CD14-positive monocyte (primary cell): ENCODE data around the gene FGD1. TPM values are rescaled to one million over a fixed set of nuclear protein-coding genes. Genes with fewer than 3 reads are reported as not detected.

Experiments
- DNase-seq, 3 donors: peaks; one replicate each; pipeline ENCODE4 v3.0.0-alpha.2; 2011 to 2022
- H2AFZ ChIP-seq: 2 replicates; pipeline ENCODE4 v1.6.0; 2012; ENCODE audit warnings: mild to moderate bottlenecking, low read depth, low read length, inconsistent platforms; ENCODE audit not compliant: insufficient read depth, poor library complexity, severe bottlenecking
- H3K27ac ChIP-seq, 2 donors: 1 replicate in 1 of 2; 2 replicates in 1 of 2; pipeline ENCODE4 v1.5.1; 2012 to 2013; ENCODE audit warnings: low read length in 2 of 2, control low read depth in 1 of 2, inconsistent platforms in 1 of 2, low read depth in 1 of 2, mild to moderate bottlenecking in 1 of 2
- H3K27me3 ChIP-seq, 2 donors: one replicate each; pipeline versions ENCODE4 v1.6.0 to v1.6.1; 2011 to 2013; ENCODE audit warnings: low read length in 2 of 2; ENCODE audit not compliant: control insufficient read depth in 2 of 2, insufficient read depth in 2 of 2
- H3K36me3 ChIP-seq, 2 donors: replicated peaks in 1 of 2; 1 replicate in 1 of 2; 2 replicates in 1 of 2; pipeline versions ENCODE4 v1.5.1 to v1.6.1; 2012 to 2013; ENCODE audit warnings: low read length in 2 of 2, control low read depth in 1 of 2, inconsistent platforms in 1 of 2, mild to moderate bottlenecking in 1 of 2; ENCODE audit not compliant: insufficient read depth in 2 of 2, control insufficient read depth in 1 of 2
- H3K4me1 ChIP-seq, 2 donors: 1 replicate in 1 of 2; 2 replicates in 1 of 2; pipeline versions ENCODE4 v1.5.1 to v1.6.1; 2012 to 2013; ENCODE audit warnings: low read length in 2 of 2, control low read depth in 1 of 2, inconsistent platforms in 1 of 2, mild to moderate bottlenecking in 1 of 2, moderate library complexity in 1 of 2; ENCODE audit not compliant: insufficient read depth in 2 of 2, control insufficient read depth in 1 of 2
- H3K4me2 ChIP-seq: replicated peaks from 2 replicates; pipeline ENCODE3; 2012; ENCODE audit warnings: low read length, moderate library complexity, mild to moderate bottlenecking; ENCODE audit not compliant: poor library complexity, severe bottlenecking; ENCODE audit errors: extremely low read depth
- H3K4me3 ChIP-seq, 3 experiments: fragments of 200-600 bp in 1 of 3; sonication (generic) in 1 of 3; replicated peaks in 1 of 3; 1 replicate in 2 of 3; 2 replicates in 1 of 3; pipeline ENCODE4 v1.5.1; 2011 to 2013; ENCODE audit warnings: low read length in 3 of 3, mild to moderate bottlenecking in 3 of 3, control low read depth in 2 of 3, low read depth in 2 of 3, inconsistent platforms in 1 of 3, moderate library complexity in 1 of 3
- H3K79me2 ChIP-seq: 2 replicates; pipeline ENCODE4 v1.6.0; 2012; ENCODE audit warnings: mild to moderate bottlenecking, control low read depth, inconsistent platforms, low read length, moderate library complexity; ENCODE audit not compliant: insufficient read depth
- H3K9ac ChIP-seq: 2 replicates; pipeline ENCODE4 v1.6.0; 2017; ENCODE audit warnings: low read length, mild to moderate bottlenecking; ENCODE audit not compliant: insufficient read depth, poor library complexity, severe bottlenecking
- H3K9me3 ChIP-seq, 2 donors: replicated peaks in 1 of 2; 1 replicate in 1 of 2; 2 replicates in 1 of 2; pipeline versions ENCODE4 v1.5.1 to v1.6.1; 2012 to 2013; ENCODE audit warnings: low read length in 2 of 2, control low read depth in 1 of 2; ENCODE audit not compliant: control insufficient read depth in 1 of 2, insufficient read depth in 1 of 2
- H4K20me1 ChIP-seq: 2 replicates; pipeline ENCODE4 v1.6.0; 2012; ENCODE audit warnings: mild to moderate bottlenecking, low read length, control low read depth, moderate library complexity; ENCODE audit not compliant: insufficient read depth
- H3K27ac Mint-ChIP-seq, 7 donors: one replicate each; pipeline ENCODE4 v1.8.0; 2020; ENCODE audit warnings: mild to moderate bottlenecking in 7 of 7, mixed read lengths in 7 of 7, moderate library complexity in 6 of 7, inconsistent platforms in 2 of 7
- H3K27me3 Mint-ChIP-seq, 3 donors: one replicate each; pipeline ENCODE4 v1.8.0; 2021 to 2022; ENCODE audit warnings: low read depth in 3 of 3, mild to moderate bottlenecking in 3 of 3, mixed read lengths in 3 of 3, moderate library complexity in 3 of 3, inconsistent platforms in 1 of 3
- H3K36me3 Mint-ChIP-seq, 2 donors: one replicate each; pipeline ENCODE4 v1.8.0; 2020; ENCODE audit warnings: mixed read lengths in 2 of 2, inconsistent platforms in 1 of 2, mild to moderate bottlenecking in 1 of 2
- H3K4me1 Mint-ChIP-seq: one replicate; pipeline ENCODE4 v1.8.0; 2020; ENCODE audit warnings: mild to moderate bottlenecking, mixed read lengths
- H3K4me3 Mint-ChIP-seq, 2 donors: one replicate each; pipeline ENCODE4 v1.8.0; 2020; ENCODE audit warnings: mild to moderate bottlenecking in 2 of 2, mixed read lengths in 2 of 2, moderate library complexity in 1 of 2
- H3K9me3 Mint-ChIP-seq, 7 donors: one replicate each; pipeline ENCODE4 v1.8.0; 2020 to 2022; ENCODE audit warnings: mixed read lengths in 7 of 7, mild to moderate bottlenecking in 6 of 7, moderate library complexity in 6 of 7, inconsistent platforms in 2 of 7
- CTCF ChIP-seq: fragments of 200-600 bp; IDR thresholded peaks from one replicate; pipeline ENCODE4 v1.8.0; 2022; ENCODE audit warnings: antibody characterized with exemption, mild to moderate bottlenecking
- WGBS: methylation state at CpG from one replicate; pipeline ENCODE4 v1.1.5; 2013; ENCODE audit warnings: missing lambda C conversion rate; ENCODE audit not compliant: insufficient coverage; 5-methylcytosine and 5-hydroxymethylcytosine counted together
- intact Hi-C, 2 donors: fragments of 100-400 bp; cut with micrococcal nuclease; formaldehyde crosslinking; loops; one replicate each; pipeline versions ENCODE4 v1.15.0 to v1.15.1; 2023
- polyA plus RNA-seq, 3 donors: library from polyadenylated mRNA; depleted of rRNA in 1 of 3; unstranded in 2 of 3; stranded (reverse) in 1 of 3; fragments of 300-500 nt in 2 of 3; fragments of >200 nt in 1 of 3; fragmentation: Illumina TruSeq in 2 of 3; gene quantifications; 1 replicate in 2 of 3; 2 replicates in 1 of 3; pipeline ENCODE4 v1.2.3, GENCODE V29; 2012 to 2021

The FGD1 gene
- polyA plus RNA-seq, 3 donors = 0.05 to 0.18 TPM; not detected in 1

GRCh38 chrX:54482839-54483593, 13.0 kb downstream of the FGD1 start:
- no peak for TF ChIP-seq CTCF
- no peaks in the 10 kb centered on the region for H3K4me1 Mint-ChIP-seq
- H3K27me3 ChIP-seq = no peaks in the 10 kb centered on the region
- no peaks in the 10 kb centered on the region for H3K36me3 ChIP-seq
- 93% methylated on average over 11 of the region's 21 CpGs for WGBS
- H3K9ac ChIP-seq = no peak overlapping the region
- DNase-seq = no peak
- H3K9me3 ChIP-seq = no peaks in the 10 kb centered on the region
- H3K79me2 ChIP-seq = no peaks in the 10 kb centered on the region
- no peaks in the 10 kb centered on the region for H3K4me1 ChIP-seq
- H3K27ac ChIP-seq = no peak overlapping the region
- H2AFZ ChIP-seq = no peak overlapping the region
- no peak overlapping the region for H3K4me3 ChIP-seq
- H3K27ac Mint-ChIP-seq = no peak overlapping the region
- intact Hi-C loops = no loop called here
- H4K20me1 ChIP-seq = no peaks in the 10 kb centered on the region
- H3K4me2 ChIP-seq = no peak overlapping the region
- peaks cover 0 to 15% (median 5%) of the 10 kb centered on the region in 3 donors for H3K27me3 Mint-ChIP-seq
- no peak overlapping the region for H3K4me3 Mint-ChIP-seq
- H3K36me3 Mint-ChIP-seq = no peaks in the 10 kb centered on the region
- H3K9me3 Mint-ChIP-seq = peaks cover 0 to 2% (median 0%) of the 10 kb centered on the region in 7 donors

GRCh38 chrX:54479136-54480111, 16.6 kb downstream of the FGD1 start:
- no peaks in the 10 kb centered on the region for H3K4me1 Mint-ChIP-seq
- H3K4me3 Mint-ChIP-seq = no peak overlapping the region
- no peak for TF ChIP-seq CTCF
- H4K20me1 ChIP-seq = no peaks in the 10 kb centered on the region
- H3K36me3 Mint-ChIP-seq = no peaks in the 10 kb centered on the region
- H3K27me3 ChIP-seq = no peaks in the 10 kb centered on the region
- H3K9ac ChIP-seq = no peak overlapping the region
- H3K27me3 Mint-ChIP-seq = peaks cover 4 to 16% (median 8%) of the 10 kb centered on the region in 3 donors
- no peaks in the 10 kb centered on the region for H3K4me1 ChIP-seq
- intact Hi-C loops = no loop called here
- H3K27ac ChIP-seq = no peak overlapping the region
- H3K27ac Mint-ChIP-seq = no peak overlapping the region
- no peaks in the 10 kb centered on the region for H3K9me3 ChIP-seq
- peaks cover 0 to 2% (median 0%) of the 10 kb centered on the region in 7 donors for H3K9me3 Mint-ChIP-seq
- no peak for DNase-seq
- no CpG with 5 or more reads among the region's 9 CpGs for WGBS
- no peak overlapping the region for H3K4me2 ChIP-seq
- H3K36me3 ChIP-seq = no peaks in the 10 kb centered on the region
- H3K4me3 ChIP-seq = no peak overlapping the region
- no peaks in the 10 kb centered on the region for H3K79me2 ChIP-seq
- H2AFZ ChIP-seq = no peak overlapping the region
